MM.1S (cell line): ENCODE measurements around the gene RGL3.
A peak's percentile ranks its signal among the peaks of the same experiment; 100 is the strongest.

ENCODE experiments used
- CTCF ChIP-seq: fragments of 300-600 bp; sonication (generic); IDR thresholded peaks from 2 replicates; pipeline ENCODE4 v1.5.1; 2016; ENCODE audit warnings: antibody characterized with exemption, low read length, mixed read lengths
- EZH2 ChIP-seq: fragments of 300-600 bp; sonication (generic); optimal IDR thresholded peaks from 2 replicates; pipeline ENCODE3; 2017; ENCODE audit warnings: low read depth, mild to moderate bottlenecking, antibody characterized with exemption, low read length, mixed read lengths
- EZH2phosphoT487 ChIP-seq: fragments of 300-600 bp; sonication (generic); IDR thresholded peaks from 2 replicates; pipeline ENCODE4 v1.6.1; 2018; ENCODE audit warnings: antibody characterized with exemption, low read length

GRCh38 chr19:11453468-11454341, 34.6 kb upstream of the RGL3 start:
- TF ChIP-seq CTCF (peak; percentile 58), EZH2phosphoT487 (no peak), EZH2 (no peak)
